ENCODE data around the gene OR8A1.
"Not testable (repeated sequence)": the region's sequence is repeated elsewhere in the genome, so short reads cannot be mapped to it uniquely, and the experiment has no call there.

Gene OR8A1

DNA sequence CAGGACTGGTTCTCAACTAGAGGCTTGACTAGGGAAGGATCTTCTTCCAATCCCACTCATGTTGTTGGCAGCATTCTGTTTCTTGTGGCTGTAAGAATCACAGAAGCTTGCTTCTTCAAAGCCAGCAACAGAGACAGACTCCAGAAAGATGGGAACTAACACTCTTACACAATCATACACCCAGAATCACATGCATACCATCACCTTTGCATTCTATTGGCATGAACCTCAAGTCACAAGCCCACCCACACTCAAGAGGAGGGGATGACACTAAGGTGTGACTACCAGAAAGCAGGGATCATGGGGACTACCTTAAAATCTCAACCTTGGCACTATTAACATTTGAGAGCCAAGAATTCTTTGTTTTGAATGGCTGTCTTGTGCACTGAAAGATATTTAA is 27.8 kb downstream of the OR8A1 start:
- DNase-seq: no peak

GRCh38 chr11:124600621-124601320 is 31.0 kb downstream of the OR8A1 start:
- no peak for DNase-seq

DNA sequence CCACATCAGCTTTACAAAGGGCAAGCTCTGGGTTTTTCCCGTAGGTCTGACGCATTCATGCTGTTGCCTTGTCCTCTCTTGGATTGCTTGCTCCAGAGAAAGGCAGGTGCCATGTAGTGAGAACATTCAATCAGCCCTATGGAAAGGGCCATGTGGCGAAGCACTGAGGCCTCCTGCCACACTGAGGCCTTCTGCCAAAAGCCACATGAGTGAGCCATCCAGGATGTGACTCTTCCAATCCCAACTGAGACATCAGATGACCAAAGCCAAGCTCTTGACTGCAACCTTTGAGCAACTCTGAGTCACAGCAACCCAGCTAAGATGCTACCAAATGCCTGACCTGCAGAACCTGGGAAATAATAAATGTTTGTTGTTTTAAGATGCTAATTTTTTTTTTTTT is 32.4 kb downstream of the OR8A1 start:
- DNase-seq: no peak

GRCh38 chr11:124602723-124603122 is 32.9 kb downstream of the OR8A1 start:
- not testable (repeated sequence) for DNase-seq

DNA sequence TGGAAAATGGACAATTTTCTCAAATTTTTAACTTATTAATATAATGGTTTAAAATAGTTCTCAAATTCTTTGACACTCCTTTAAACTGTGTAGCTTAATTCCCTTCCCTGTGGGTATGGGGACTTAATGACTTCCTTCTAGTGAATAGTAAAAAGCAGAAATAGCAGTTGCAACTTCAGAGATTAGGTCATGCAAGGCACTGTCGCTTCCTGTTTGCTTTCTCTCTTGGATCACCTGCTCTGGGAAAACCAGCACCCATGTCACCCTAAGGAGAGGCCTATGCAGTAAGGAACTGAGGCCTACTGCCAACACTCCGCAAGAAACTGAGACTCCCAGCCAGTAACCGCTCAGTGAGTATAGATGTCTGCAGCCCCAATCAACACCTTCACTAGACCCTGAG is 35.9 kb downstream of the OR8A1 start:
- no peak for DNase-seq

GRCh38 chr11:124608147-124608546 is 38.4 kb downstream of the OR8A1 start:
- no peak for DNase-seq

DNA sequence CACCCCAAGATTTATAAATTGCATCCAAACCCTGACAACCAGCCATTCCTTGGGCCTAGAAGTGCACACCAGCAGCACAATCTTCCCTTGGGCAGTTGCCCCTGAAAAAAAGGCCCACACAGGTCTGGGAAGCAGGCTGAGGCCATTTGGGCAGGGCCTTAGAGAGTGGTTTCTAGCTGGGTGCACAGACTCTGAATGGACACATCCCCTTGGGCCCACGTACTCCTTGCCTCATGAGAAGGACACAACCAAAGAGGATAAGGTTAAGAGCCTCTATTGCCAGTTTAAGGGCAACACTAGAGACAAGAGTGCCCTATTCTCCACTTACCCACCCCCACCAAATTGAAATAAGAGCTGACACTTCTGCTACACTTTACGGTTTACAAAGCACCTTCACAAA is 40.5 kb downstream of the OR8A1 start:
- DNase-seq: no peak

DNA sequence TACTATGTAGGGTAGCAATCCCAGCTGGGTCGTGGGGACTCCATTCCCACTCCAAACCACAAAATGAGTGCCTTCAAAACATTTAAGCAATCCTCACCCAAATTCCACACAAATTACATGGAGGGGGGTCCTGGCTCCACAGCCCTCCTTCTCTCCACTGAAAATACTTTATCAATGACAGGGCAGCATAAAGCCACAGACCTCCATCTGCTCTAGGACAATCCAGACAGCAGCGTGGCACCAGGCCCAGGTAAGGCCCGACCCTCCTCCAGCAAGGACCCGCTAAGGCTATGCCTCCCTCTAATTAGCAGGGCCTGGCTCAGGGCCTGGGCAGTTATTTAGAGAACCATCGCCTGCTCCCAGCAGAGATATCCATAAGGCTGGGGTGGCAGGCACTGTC is 41.3 kb downstream of the OR8A1 start, which contains the start of gene PANX3:
PANX3 (plus strand) TSS at position 365 of the 400 bp plus-strand sequence. CDS start 129 bp downstream, outside the sequence.
- no peak for DNase-seq

DNA sequence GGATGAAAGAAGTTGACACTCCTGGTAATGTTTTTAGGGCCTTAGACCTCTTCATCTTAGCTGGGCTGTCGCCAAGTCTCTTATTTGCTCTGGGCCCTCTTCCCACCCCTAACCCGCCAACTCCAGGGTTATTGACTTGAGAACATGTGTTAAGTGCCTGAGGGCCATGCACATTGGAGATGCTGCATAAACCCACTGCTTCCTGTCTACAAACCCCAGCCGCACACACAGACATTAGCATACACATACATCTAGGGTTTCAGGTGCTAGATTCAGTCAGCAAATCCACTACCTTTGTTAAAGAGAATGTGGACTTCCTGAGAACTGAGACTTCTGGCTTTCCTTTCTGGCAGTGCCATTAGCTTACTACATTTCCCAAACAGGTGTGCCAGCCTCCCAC is 42.2 kb downstream of the OR8A1 start:
- DNase-seq: no peak

GRCh38 chr11:124612567-124613246 is 42.9 kb downstream of the OR8A1 start:
- DNase-seq: no peak

DNA sequence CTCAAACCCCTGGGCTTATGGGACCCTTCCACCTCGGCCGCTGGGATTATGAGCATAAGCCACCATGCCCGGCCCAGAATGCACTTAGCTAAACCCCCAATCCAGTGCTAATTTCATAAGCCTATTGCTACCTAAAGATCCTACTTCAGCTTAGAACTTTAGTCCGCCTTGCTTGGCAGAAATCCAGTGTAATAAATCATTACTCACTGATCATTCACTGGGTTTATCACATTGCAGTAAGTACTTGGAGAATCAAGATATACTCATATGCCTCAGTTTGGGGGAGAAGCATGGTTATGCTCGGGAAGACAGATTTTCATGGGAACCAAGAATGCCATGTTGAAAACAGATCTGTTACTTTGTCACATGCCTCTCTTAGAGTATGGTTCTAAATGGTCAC is 49.1 kb downstream of the OR8A1 start:
- DNase-seq: no peak

Measured in NCI-H774 (cell line).